ENCODE results near the gene UBR4.
"Not testable (repeated sequence)": the region's sequence is repeated elsewhere in the genome, so short reads cannot be mapped to it uniquely, and the experiment has no call there.

Gene UBR4

DNA sequence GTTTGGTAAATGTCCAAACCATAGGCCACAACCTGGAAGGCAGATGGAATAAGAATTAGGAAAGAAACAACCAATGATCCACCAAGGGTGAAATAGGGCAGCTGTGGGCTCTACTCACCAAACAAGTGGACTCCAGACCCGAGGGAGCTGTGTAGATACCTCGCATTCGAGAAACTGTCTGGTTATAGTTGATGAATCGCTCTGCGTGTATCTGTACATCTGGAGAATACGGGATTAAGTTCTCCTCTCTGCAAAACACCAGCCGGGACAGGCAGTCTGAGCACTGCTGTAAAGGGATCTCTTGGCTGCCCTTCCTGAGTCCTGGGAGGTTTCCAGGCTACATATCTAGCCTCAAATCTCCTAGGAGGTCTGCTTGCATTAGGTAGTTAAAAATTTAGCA lies 9.4 kb upstream of the UBR4 start:
- DNase-seq, result no peak

DNA sequence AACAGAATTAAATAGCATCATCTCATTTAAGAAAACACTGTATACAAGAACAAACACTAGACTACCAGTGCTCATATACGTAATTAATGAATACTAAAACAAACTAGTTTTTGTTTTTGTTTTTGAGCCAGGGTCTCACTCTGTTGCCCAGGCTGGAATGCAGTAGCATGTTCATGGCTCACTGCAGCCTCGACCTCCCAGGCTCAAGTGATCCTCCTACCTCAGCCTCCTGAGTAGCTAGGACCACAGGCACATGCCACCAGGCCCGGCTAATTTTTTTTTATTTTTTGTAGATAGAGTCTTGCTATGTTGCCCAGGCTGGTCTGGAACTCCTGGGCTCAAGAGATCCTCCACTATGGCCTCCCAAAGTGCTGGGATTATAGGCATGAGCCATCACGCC lies 6.5 kb upstream of the UBR4 start:
- not testable (repeated sequence) for DNase-seq

DNA sequence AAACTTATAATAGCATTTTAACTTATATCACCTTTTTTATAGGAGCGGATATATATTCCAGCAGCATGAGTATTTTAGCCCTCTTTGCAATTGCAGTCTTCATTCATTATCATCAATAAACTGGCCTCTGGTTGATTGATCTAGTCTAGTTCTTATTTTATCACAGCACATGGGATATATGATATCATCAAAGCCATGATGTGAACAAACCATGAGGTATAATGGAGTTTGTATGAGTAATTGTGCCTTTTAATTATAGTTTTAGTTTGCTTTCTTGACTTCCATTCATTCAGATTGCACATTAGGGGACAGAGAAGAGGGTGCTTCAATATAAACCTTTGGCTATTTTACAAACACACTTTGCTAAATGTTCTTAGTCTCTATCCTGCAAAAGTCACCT lies 3.5 kb upstream of the UBR4 start:
- no peak for DNase-seq

DNA sequence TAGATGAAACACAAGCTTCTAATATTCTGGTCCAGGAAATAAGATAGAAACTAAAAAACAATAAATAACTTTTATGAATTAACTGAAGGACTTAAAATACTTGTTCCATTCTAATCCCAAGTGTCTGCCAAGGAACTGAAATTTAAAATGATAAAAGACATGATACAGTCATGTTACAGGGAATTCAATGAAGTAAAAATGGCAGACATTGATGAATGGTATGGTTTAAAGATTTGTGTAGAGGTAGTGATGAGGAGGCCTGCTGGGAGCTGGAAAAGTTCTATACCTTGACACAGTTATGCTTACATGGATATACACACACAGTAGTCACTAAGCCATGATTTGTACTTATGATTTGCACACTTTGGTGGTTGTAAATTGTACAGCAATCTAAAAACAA lies 2.1 kb upstream of the UBR4 start:
- DNase-seq, result no peak

DNA sequence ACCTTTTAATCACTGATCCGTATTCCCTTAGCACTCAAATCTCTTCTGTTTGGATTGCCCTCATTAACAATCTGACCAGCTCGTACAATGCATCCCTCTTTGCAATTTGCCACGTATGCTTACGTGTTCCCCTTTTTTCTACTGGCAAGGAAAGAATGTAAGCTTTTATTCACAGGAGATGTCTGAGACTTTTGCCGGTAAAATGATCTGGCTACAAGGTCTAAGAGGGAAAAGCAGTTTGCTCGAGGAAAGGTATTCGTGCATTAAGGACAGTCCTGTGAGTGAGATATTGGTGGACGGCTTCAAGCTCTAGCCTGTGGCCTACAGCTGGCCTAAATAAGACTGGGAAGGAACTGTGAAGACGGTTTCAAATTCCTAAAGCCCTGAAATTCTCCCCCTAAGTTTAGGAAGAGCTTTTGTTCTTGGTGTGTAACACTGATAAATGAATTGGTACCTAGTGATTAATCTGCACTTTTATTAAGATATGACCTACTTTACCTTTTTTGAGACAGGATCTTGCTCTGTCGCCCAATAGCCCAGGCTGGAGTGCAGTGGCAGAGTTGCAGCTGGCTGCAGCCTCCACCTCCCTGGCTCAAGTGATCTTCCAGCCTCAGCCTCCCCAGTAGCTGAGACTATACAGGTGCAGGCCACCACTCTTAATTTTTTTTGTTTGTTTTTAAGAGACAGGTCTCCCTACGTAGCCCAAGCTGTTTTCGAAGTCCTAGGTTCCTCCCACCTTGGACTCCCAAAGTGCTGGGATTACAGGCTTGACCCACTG lies 895 bp upstream of the UBR4 start:
- DNase-seq, result no peak

DNA sequence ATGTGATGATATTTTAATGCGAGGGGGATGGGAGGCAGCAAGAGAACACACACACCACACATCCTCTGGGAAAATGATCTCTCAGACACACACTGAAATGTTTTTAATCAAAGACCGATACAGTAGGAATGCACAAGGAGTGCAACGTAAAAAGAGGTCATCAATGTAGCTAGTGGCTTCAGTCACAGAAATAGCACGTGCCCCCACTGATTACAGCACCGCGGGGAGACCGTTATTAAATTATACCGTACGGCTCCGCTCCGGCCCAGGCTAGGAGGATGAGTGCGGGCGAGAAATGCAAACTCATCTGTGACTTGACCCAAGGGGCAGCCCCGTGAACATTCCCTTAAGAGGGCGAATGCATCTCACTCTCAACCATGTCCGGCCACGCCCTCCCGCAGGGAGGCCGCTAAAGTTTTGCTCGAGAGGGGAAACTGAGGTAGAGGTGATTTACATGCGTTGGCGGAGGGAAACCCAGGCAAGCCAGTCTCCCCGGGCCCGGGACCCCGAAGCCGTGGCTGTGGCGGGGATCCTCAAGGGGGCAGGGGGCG lies 552 bp downstream of the UBR4 start:
- DNase-seq, result no peak

DNA sequence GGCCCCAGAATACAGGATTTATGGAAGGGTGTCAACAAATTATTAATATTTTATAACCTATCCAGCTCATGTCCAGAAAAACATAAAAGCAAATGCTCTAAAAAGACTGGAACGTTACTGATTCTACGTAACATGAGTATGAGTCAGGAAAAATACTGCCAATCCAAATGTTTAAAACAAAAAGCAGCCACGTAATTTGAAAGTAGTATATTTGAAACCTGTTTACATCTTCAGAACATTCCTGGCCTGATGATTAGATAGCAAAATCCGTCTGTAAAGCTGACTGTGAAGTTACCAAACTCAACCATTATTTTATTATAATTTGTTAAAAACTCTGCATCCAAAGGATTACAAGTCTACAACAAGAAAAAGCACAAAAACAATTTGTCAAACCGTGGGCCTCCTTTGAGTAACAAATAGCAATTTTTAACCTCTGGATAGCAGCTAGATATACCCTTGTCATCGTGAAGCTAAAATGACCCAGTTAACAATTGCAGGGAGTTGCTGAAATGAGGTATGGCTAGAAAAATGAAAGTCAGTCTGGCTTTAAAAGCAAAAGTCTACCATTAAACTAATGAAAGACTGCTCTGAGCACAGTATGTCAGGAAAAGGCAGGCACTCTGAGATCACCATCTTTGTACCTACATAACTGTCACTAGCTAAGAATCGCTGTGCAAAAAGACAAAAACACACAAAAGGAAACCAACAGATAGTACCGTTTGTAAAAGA lies 1.2 kb downstream of the UBR4 start:
- no peak for DNase-seq

DNA sequence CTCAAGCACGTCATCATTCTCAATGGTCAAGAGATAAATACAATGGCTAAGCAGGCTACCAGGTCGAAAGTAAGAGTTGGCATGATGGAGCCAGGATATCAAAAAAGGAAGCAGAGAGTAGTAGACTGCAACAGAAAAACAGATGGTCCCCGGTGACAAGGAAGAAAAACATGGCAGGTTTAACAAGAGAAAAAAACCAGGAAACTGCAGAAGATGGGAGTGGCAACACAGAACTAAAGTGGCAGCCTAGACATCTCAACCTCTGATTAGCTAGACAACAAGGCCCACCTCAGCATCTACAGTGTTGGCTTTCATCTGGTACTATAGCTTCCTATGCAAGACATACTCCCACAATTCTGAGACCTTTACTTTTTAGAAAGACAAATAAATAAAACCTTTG lies 3.1 kb downstream of the UBR4 start:
- no peak for DNase-seq

DNA sequence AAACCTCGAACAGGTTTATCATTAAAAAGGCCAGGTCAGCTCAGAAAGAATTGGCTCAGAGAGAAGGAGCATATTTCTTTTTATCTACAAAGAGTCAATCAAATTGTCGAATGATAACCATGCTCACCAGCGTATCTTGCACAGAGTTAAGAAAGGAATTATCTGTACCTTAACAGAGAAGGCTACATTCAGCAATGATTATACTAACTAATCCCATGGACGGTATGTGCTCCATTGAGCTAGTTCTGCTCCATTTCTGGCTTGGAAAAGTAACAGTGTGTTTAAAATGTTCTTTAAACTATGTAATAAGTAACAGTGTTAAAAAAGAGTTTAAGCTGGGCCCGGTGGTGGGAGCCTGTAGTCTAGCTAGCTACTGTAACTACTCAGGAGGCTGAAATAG lies 4.2 kb downstream of the UBR4 start:
- DNase-seq, result no peak

DNA sequence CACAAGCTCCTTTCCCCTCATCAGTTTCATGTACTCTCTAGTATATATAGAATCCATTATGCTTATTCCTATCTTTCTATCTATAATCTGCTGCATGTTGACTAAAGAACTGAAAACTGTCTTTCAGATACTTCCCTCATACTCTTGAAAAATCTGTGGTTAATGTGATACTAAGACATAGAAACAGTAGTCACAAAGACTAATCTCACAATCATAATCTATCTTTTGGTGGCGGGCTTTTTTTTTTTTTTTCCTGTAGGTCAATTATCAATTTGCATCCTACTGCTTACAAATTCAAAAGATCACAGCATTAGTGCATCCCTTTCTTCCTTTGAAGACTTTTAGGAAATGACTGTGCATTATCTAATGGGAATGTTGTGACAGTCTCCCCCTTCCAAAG lies 4.7 kb downstream of the UBR4 start:
- no peak for DNase-seq

DNA sequence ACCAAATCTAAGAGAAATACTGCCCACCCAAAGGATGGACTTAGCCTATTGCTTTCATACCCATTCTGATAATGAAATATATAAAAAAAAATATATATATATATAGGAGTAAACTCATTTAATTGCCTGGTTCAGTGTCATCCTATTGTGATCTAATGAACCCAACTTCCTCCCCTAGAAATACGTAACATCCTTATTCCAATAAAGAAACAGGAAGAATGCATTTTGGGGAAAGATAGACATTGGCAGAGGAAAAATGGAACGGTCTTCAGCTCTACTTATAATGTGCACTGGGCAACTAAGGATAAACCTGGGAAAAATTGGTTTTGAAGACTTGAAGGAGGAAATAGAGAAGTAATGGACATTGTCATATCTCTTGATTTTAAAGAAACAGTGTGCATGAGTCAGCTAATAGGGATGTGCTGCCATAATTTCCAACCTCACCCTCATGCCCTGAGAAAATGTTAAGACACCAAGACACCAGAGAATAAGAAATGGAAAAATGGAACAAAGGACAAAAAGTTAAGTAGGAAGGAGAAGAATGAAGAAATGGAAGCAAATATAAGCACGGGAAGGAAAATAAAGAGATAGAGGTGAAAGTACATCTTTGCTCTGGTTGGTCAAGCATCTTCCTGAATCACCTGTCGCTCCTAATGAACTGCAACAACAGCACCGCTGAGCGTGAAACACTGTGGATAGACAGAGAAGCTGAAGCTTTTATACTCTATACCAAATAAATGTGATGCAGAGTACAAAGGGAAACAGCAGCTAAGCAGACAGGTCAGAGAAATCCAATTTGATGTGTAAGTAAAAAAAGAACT lies 5.4 kb downstream of the UBR4 start:
- DNase-seq, result no peak

DNA sequence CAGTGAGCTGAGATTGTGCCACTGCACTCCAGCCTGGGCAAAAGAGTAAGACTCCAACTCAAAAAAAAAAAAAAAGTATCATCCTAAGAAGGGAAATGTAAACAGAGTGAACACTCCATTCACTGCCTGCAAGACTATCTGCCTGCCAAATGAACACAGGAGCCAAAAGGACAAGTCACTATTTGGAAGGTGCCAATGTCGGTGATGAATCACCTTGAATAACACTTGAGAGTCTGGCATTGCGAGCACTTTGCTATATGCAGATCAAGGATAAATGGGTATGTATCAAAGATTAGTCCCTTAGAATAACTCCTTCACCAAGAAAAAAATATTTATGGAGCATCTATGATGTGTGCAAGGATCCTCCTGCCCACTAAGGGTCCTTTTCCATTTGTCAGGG lies 6.6 kb downstream of the UBR4 start:
- no peak for DNase-seq

DNA sequence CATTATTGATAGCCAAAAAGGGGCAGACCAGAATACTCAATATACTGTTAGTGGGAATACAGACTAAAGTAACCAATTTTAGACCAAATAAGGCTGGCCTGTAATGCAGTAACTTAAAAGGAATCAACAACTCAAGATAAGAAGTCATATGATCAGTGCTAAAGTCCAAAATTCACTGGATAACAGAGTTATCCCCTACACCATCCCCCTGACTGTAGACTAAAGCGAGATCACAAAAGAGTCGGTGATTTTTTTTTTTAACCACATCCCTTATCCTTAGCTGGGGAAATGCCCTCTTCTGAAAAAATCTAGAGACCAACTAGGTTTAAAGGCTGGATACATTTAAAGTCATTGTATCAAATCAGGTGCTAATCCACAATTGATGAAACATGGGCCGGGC lies 7.7 kb downstream of the UBR4 start:
- DNase-seq, result no peak

DNA sequence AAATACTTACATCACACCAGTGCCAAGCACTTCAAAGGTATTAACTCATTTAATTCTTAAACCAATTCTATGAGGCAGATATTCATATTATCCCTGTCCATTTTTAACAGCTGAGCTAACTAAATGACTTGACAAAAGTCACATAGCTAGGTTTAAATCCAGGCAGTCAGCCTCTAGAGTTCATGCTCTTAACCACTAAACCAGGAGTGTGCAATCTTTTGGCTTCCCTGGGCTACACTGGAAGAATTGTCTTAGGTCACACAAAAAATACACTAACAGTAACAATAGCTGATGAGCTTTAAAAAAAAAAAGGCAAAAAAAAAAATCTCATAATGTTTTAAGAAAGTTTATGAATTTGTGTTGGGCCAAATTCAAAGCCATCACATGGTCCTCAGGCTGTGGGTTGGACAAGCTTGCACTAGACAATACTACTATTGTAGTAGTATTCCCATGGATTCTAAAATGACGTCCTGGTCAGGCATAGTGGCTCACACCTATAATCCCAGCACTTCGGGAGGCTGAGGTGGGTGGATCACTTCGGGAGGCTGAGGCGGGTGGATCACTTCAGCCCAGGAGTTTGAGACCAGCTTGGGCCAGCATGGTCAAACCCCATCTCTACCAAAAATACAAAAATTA lies 10.0 kb downstream of the UBR4 start:
- no peak for DNase-seq

DNA sequence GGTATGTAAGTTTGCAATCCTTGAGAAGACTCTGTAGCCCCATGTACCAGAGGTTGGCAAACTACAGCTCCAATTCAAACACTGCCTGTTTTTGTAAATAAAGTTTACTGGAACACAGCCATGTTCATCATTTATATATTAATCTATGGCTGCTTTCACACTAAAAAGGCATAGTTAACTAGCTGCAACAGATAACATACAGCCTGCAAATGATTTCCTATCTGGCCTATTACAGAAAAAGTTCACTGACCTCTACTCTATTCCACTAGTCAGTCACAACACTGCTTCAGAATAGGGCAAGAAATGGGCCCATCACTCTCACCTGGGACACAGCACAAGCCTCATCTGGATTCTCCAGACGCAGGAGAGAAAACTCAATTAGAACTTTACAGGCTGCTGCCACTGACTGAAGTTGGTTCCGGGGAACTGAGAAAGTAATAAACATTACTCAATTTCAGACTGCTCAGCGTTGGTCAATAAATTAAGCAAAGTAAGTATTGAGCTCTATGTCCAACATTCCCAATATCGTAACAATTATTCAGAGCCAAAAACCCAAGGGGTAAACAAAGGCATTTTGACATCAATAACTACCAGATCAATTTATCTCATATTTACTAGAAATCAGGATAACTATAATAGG lies 10.6 kb downstream of the UBR4 start:
- DNase-seq, result no peak

DNA sequence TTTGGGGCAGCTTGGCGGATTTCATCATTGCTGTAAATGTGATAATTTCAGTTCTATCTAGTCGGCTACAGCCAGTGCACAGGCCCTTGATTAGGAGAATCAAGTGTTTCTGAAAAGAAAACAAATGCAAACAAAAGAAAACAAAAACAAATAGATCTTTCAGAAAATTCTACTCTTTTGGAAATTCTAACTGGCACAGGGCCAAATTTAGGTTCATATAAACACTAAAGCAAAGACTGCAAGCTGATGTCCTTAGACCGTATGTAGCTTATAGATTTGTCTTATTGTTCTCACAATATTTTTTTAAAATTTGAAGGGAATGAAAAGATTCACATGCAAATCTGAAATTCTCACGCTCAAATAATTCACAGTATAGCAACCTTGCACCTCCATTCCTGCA lies 11.2 kb downstream of the UBR4 start:
- no peak for DNase-seq

DNA sequence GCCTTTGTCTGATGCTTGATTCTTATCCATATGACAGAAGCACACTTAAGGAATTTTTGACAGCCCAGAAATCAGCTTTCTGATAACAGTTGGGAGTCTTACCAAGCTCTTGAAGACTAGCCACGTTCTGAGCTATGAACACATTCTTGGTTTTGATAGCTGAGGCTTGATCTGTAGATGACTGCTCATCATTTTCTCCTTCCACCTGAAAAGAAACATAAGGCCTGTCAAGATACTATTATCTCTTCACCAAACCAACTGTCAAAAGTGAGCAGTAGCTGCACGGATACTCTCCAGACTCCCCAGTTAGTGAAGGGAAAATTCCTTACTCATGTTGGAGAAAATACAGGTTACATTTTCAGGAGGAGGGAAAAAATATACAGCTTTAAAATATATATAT lies 12.2 kb downstream of the UBR4 start:
- DNase-seq, result no peak

DNA sequence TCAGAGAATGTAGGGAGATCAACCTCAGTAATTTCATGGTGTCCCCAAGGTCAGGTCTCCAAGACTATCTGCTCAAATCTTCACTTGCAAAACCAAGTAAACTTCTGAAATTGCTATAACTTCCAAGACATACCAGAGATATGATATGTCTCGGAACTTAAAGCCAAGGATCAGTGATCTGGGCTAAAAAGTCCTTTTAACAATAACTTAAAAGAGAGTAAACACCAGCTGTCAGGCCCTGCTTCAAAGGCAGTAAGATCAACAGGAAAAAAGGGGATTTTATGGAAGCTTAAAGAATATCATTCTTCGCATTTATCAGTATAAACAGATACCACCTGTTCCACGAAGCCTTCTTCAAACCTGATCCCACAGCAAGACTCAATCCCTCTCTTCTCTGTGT lies 13.7 kb downstream of the UBR4 start:
- no peak for DNase-seq

DNA sequence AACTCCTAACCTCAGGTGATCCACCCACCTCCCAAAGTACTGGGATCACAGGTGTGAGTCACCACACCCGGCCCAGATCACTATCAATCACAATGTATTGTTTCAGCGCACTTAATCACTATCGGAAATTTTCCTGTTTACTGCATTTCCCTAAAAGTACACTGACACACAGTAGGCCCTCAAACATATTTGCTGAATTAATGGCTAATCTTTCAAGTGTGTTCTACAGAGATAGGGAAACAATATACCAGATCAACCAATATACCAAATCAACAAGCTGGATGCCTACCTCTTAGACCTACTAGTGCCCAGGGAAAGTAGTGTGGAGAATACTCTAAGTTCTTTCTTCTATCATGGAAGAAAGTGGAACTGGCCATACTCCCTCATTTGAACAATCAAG lies 17.1 kb downstream of the UBR4 start:
- no peak for DNase-seq

DNA sequence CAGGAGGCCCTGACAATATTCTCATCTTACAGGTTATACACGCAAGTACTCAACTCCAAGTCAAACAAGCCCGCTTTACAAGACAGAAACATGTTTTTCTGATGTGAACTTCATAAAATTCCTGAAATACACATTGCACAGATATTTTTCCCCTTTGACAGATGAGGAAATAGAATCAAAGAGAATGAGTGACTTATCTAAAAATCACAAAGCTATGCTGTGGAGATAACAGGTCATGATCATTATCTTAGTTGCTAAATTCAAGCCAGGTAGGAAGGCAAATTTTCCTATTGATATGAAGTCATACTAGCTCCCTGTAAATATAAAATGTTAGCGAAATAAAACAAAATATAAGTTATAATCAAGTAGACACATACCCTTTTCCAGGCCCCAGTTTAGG lies 18.3 kb downstream of the UBR4 start:
- DNase-seq, result no peak

DNA sequence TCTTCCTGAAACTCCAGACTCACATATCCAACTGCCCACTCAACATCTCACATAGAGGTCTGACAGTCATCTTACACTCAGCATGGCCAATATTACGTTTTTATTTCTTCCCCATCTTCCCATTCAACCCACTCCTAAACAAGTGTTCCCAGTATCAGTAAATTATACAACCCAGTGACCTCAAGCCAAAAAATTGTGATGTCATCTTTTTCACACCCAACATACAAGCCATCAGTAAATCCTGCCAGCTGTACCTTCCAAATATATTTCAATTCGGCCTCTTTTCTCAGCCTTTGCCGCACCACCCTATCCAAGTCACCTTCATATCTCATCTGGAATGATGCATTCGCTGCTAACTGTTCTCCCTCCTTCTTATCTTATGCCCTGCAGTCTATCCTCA lies 19.6 kb downstream of the UBR4 start:
- DNase-seq, result no peak

DNA sequence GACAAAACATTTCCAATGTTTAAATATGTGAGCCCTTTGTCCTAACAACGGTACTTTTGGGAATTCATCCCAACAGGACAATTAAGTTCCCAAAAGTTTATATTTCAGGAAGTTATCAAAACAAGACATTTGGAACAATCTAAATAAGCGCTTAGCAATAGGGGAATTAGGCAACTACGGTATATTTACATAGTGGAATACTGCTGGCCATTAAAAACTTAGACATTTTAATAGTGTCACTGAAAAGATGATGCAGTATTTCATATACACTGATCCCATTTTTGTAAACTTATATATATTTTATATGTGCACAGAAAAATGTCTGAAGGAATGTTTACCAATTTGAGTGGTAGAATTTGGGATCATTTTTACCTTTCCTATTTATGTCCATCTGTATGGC lies 20.8 kb downstream of the UBR4 start:
- no peak for DNase-seq

DNA sequence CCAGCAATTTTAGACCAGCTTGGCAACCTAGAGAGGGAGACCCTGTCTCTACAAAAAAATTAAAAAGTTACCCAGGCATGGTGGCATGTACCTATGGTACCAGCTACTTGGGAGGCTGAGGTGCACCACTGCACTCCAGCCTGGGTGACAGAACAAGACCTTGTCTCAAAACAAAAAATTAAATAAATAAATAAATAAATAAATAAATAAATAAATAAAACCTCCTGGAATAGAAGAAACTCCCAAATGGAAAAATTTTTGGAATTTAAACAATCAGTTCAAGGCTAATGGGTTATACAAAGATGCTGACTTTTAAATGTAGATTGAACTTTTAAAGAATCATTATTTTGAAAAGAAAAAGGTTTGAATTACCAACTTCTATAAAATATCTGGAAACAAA lies 22.2 kb downstream of the UBR4 start:
- DNase-seq, result no peak

Data from NCI-H1436 treated with DMSO at 0.1 percent for 48 hours (cell line).